ENCODE results near the gene INPP5A. TPM values are rescaled to one million over a fixed set of nuclear protein-coding genes. Genes with fewer than 3 reads are reported as not detected.

The INPP5A gene
- total and polyA plus RNA-seq, 2 donors (not counting 1 experiment from before 2014, with no cell fraction given) = 9.3 to 87.8 TPM

GRCh38 chr10:132810807-132811700 lies 273.5 kb downstream of the INPP5A start:
- H3K4me3 Mint-ChIP-seq = no peak overlapping the region
- H3K4me1 Mint-ChIP-seq = no peaks in the 10 kb centered on the region
- TF ChIP-seq EZH2 (IDR thresholded peaks at IDR 0.05; ENCODE audit: borderline replicate concordance, insufficient read depth, low read depth, low read length, poor library complexity, severe bottlenecking) = no peak
- no peak for TF ChIP-seq CTCF (IDR thresholded peaks at IDR 0.05)
- H3K36me3 ChIP-seq (replicated peaks in 1 of 2; ENCODE audit: control extremely low read depth in 1 of 2, control insufficient read depth in 1 of 2, extremely low read depth in 1 of 2, insufficient read depth in 2 of 2, low read length in 1 of 2) = no peaks in the 10 kb centered on the region
- no peaks in the 10 kb centered on the region for H3K79me2 ChIP-seq (ENCODE audit: control insufficient read depth, insufficient read depth, low read length)
- no peaks in the 10 kb centered on the region for H3K9me3 Mint-ChIP-seq (ENCODE audit: insufficient read depth)
- intact Hi-C loops (cut with micrococcal nuclease) = no loop called here
- no peaks in the 10 kb centered on the region for H3K4me1 ChIP-seq (ENCODE audit: control insufficient read depth in 2 of 2, insufficient read depth in 2 of 2, low read length in 2 of 2)
- no peak overlapping the region for H3K4me3 ChIP-seq (ENCODE audit: control extremely low read depth in 1 of 5, extremely low read depth in 1 of 5, insufficient read depth in 1 of 5, low read depth in 2 of 5, low read length in 4 of 5)
- peaks cover 9% of the 10 kb centered on the region for H3K27me3 Mint-ChIP-seq
- H3K4me2 ChIP-seq (replicated peaks; ENCODE audit: low read depth, low read length, poor library complexity, severe bottlenecking) = no peak overlapping the region
- peaks cover 0 to 14% (median 0%) of the 10 kb centered on the region in 3 donors for H3K9me3 ChIP-seq (ENCODE audit: control extremely low read depth in 1 of 3, control insufficient read depth in 2 of 3, insufficient read depth in 1 of 3, low read length in 2 of 3)
- no peak overlapping the region for H3K27ac ChIP-seq (ENCODE audit: low read length in 2 of 2)
- H3K27ac Mint-ChIP-seq = no peak overlapping the region
- H4K20me1 ChIP-seq (ENCODE audit: control insufficient read depth, insufficient read depth, low read length, poor library complexity, severe bottlenecking) = no peaks in the 10 kb centered on the region
- no peak overlapping the region for H3K9ac ChIP-seq (ENCODE audit: low read length)
- H2AFZ ChIP-seq (ENCODE audit: insufficient read depth, low read depth, low read length, poor library complexity, severe bottlenecking) = no peak overlapping the region
- ChIA-PET CTCF (no interaction called here), POLR2A (no interaction called here)
- ATAC-seq (ENCODE audit: low read depth) = no peak
- DNase-seq = no peak
- peaks cover 0 to 3% (median 0%) of the 10 kb centered on the region in 4 experiments for H3K27me3 ChIP-seq (replicated peaks in 1 of 4; ENCODE audit: control extremely low read depth in 1 of 4, control insufficient read depth in 3 of 4, insufficient read depth in 4 of 4, low read length in 3 of 4)
- 80% methylated on average over 32 of the region's 33 CpGs for whole genome bisulfite sequencing (ENCODE audit: insufficient coverage)

DNA sequence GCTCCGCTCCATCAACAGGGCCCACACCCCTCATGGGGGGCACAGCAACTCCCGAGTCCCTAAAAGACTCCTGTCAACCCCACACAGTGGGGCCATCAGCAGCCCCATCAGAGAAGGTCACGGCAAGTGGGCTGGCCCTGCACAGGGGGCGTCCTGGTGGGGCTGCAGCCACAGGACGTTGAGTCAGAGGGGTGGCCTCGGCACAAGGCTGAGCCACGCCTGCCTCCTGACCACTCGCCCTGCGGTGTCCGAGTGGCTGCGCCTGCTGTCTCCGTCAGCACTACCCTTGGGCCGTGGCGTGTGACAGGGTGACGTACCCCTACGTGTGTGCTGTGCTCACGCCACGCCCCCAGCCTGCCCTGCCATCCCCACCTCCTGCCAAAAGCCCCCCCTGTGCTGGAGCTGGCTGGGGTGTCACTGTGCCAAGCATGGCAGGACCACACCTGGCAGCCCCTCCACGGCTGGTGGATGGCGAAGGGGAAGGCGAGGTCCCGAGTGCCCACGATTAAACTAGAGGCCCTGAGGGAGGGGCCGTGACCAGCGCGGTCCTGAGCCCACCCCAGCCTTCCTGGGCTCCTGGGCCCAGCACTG lies 274.4 kb downstream of the INPP5A start:
- Histone ChIP-seq H3K9me3 (ENCODE audit: control extremely low read depth in 1 of 3, control insufficient read depth in 2 of 3, insufficient read depth in 1 of 3, low read length in 2 of 3) (peaks cover 0 to 14% (median 0%) of the 10 kb centered on the region in 3 donors), H3K4me3 (ENCODE audit: control extremely low read depth in 1 of 5, extremely low read depth in 1 of 5, insufficient read depth in 1 of 5, low read depth in 2 of 5, low read length in 4 of 5) (no peak overlapping the region), H3K9ac (ENCODE audit: low read length) (no peak overlapping the region), H3K79me2 (ENCODE audit: control insufficient read depth, insufficient read depth, low read length) (no peaks in the 10 kb centered on the region), H4K20me1 (ENCODE audit: control insufficient read depth, insufficient read depth, low read length, poor library complexity, severe bottlenecking) (no peaks in the 10 kb centered on the region), H3K27me3 (replicated peaks in 1 of 4; ENCODE audit: control extremely low read depth in 1 of 4, control insufficient read depth in 3 of 4, insufficient read depth in 4 of 4, low read length in 3 of 4) (peaks cover 0 to 3% (median 0%) of the 10 kb centered on the region in 4 experiments), H3K4me2 (replicated peaks; ENCODE audit: low read depth, low read length, poor library complexity, severe bottlenecking) (no peak overlapping the region), H2AFZ (ENCODE audit: insufficient read depth, low read depth, low read length, poor library complexity, severe bottlenecking) (no peak overlapping the region), H3K27ac (ENCODE audit: low read length in 2 of 2) (no peak overlapping the region), H3K4me1 (ENCODE audit: control insufficient read depth in 2 of 2, insufficient read depth in 2 of 2, low read length in 2 of 2) (no peaks in the 10 kb centered on the region), H3K36me3 (replicated peaks in 1 of 2; ENCODE audit: control extremely low read depth in 1 of 2, control insufficient read depth in 1 of 2, extremely low read depth in 1 of 2, insufficient read depth in 2 of 2, low read length in 1 of 2) (no peaks in the 10 kb centered on the region)
- ChIA-PET POLR2A (no interaction called here), CTCF (no interaction called here)
- no peak for ATAC-seq (ENCODE audit: low read depth)
- Mint-ChIP-seq H3K27me3 (peaks cover 14% of the 10 kb centered on the region), H3K27ac (no peak overlapping the region), H3K4me3 (no peak overlapping the region), H3K9me3 (ENCODE audit: insufficient read depth) (no peaks in the 10 kb centered on the region), H3K4me1 (no peaks in the 10 kb centered on the region)
- DNase-seq = no peak
- 90% methylated on average over 26 of the region's 26 CpGs for WGBS (ENCODE audit: insufficient coverage)
- intact Hi-C loops (cut with micrococcal nuclease) = no loop called here
- no peak for TF ChIP-seq EZH2 (IDR thresholded peaks at IDR 0.05; ENCODE audit: borderline replicate concordance, insufficient read depth, low read depth, low read length, poor library complexity, severe bottlenecking)
- no peak for TF ChIP-seq CTCF (IDR thresholded peaks at IDR 0.05)
